Activated CD8-positive, alpha-beta T cell treated with anti-CD3 and anti-CD28 coated beads for 36 hours (primary cell): Measurements from ENCODE around the gene DIAPH2. TPM values are rescaled to one million over a fixed set of nuclear protein-coding genes. Genes with fewer than 3 reads are reported as not detected.

Experiments
- ATAC-seq: fragments of 200-7000 bp; cut with Tn5 transposase; one replicate; pipeline ENCODE4 v1.10.0; 2021; ENCODE audit warnings: mild to moderate bottlenecking, moderate library complexity
- CTCF ChIA-PET: fragments of 350-600 bp; sonication (Branson Sonifier 250); formaldehyde crosslinking; loops from one replicate; lab custom pipeline; 2021; ENCODE audit warnings: antibody characterized with exemption; lab: Charles Lee
- POLR2A ChIA-PET: fragments of 350-600 bp; sonication (Branson Sonifier 250); formaldehyde crosslinking; loops from one replicate; lab custom pipeline; 2021; ENCODE audit warnings: antibody characterized with exemption; lab: Charles Lee
- DNase-seq: peaks from one replicate; pipeline ENCODE4 v3.0.0-alpha.2; 2020
- H3K27ac Mint-ChIP-seq: one replicate; pipeline ENCODE4 v1.8.0; 2021; ENCODE audit warnings: mild to moderate bottlenecking, mixed read lengths
- H3K27me3 Mint-ChIP-seq: one replicate; pipeline ENCODE4 v1.8.0; 2021; ENCODE audit warnings: mixed read lengths
- H3K36me3 Mint-ChIP-seq: one replicate; pipeline ENCODE4 v1.8.0; 2021; ENCODE audit warnings: low read depth, mixed read lengths
- H3K4me1 Mint-ChIP-seq: one replicate; pipeline ENCODE4 v1.8.0; 2021; ENCODE audit warnings: low read depth, mixed read lengths
- H3K4me3 Mint-ChIP-seq: one replicate; pipeline ENCODE4 v1.8.0; 2021; ENCODE audit warnings: mild to moderate bottlenecking, moderate library complexity, mixed read lengths
- H3K9me3 Mint-ChIP-seq: one replicate; pipeline ENCODE4 v1.8.0; 2021; ENCODE audit warnings: mixed read lengths
- intact Hi-C: fragments of 100-400 bp; cut with micrococcal nuclease; formaldehyde crosslinking; loops from one replicate; pipeline ENCODE4 v1.10.0; 2022
- total RNA-seq, 2 experiments: library from RNA; stranded (reverse); gene quantifications; one replicate each; pipeline ENCODE4 v1.2.3, GENCODE V29; 2021
- TF ChIP-seq, protein P1 (sequence below): fragments of 200-600 bp; IDR thresholded peaks from one replicate; pipeline ENCODE4 v1.8.0; 2022; ENCODE audit warnings: antibody characterized with exemption, mild to moderate bottlenecking

DIAPH2 gene
- total RNA-seq, 2 experiments from 2014 or later: 8.1 to 8.5 TPM

DNA sequence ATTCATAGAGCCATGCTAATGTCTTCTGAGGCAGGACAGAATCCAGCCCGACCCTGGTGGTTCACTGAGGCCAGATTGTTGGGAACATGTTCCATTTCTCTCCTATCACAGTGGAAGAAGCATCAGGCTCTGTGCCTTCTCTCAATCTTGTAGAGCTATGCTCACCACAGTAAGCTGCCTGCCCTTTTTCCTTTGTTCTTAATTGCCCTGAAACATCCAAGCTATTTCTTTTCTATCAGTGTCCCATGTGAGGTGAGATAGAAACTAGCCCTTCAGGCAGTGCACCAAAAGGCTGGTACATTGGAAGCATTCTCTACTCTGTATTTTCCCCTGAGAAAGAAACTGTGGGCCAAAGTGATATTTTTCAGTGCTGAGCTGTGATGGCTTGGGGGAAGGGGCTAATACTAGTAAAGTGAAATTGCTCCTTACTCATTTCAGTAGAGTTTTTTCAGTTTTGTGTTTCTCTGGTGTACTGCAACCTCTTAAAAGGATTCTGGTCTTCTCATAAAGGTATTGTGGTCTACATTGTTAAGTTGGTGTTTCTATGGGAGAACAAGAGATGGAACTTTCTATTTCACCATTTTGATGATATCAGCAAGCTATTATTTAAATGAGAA is 810.2 kb downstream of the DIAPH2 start:
- intact Hi-C loops: no loop called here
- Mint-ChIP-seq H3K27ac (no peak overlapping the region), H3K36me3 (no peaks in the 10 kb centered on the region), H3K4me1 (peaks cover 11% of the 10 kb centered on the region), H3K4me3 (no peak overlapping the region), H3K27me3 (no peaks in the 10 kb centered on the region), H3K9me3 (peaks cover 3% of the 10 kb centered on the region)
- POLR2A ChIA-PET: no interaction called here
- CTCF ChIA-PET: no interaction called here
- ATAC-seq (peak; percentile 78), DNase-seq (peak; percentile 10)
- TF ChIP-seq, protein P1, sequence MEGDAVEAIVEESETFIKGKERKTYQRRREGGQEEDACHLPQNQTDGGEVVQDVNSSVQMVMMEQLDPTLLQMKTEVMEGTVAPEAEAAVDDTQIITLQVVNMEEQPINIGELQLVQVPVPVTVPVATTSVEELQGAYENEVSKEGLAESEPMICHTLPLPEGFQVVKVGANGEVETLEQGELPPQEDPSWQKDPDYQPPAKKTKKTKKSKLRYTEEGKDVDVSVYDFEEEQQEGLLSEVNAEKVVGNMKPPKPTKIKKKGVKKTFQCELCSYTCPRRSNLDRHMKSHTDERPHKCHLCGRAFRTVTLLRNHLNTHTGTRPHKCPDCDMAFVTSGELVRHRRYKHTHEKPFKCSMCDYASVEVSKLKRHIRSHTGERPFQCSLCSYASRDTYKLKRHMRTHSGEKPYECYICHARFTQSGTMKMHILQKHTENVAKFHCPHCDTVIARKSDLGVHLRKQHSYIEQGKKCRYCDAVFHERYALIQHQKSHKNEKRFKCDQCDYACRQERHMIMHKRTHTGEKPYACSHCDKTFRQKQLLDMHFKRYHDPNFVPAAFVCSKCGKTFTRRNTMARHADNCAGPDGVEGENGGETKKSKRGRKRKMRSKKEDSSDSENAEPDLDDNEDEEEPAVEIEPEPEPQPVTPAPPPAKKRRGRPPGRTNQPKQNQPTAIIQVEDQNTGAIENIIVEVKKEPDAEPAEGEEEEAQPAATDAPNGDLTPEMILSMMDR: no peak

- no peak overlapping the region for H3K4me3 Mint-ChIP-seq
- ChIA-PET CTCF (no interaction called here), POLR2A (no interaction called here)
- peaks cover 11% of the 10 kb centered on the region for H3K4me1 Mint-ChIP-seq
- H3K9me3 Mint-ChIP-seq: no peaks in the 10 kb centered on the region
- TF ChIP-seq, protein P1: no peak
- H3K27ac Mint-ChIP-seq: no peak overlapping the region
- no peaks in the 10 kb centered on the region for H3K36me3 Mint-ChIP-seq
- ATAC-seq (no peak), DNase-seq (no peak)
- H3K27me3 Mint-ChIP-seq: no peaks in the 10 kb centered on the region
- intact Hi-C loops: no loop called here
These were observed 813.5 kb downstream of the DIAPH2 start for GRCh38 chrX:97498093-97498492.

DNA sequence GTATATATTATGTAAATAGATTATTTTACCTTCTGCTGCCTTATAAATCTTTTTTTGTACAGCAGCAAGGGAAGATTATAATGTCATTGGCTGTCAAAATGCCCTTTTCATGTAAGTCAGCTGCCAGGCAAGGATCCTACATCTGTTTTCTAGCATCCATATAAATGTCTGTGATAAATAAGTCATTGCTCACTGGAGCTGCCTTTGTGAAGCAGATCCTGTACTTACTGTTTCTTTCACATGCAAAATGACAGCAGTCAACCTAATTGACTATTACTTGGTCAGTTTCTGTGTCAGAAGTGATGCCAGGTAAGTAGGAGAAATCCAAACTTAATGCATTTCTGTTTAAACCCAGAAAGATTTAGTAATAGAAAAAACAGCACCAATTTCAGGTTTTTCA is 819.8 kb downstream of the DIAPH2 start:
- ATAC-seq (no peak), DNase-seq (no peak)
- ChIA-PET POLR2A (no interaction called here), CTCF (no interaction called here)
- Mint-ChIP-seq H3K4me3 (no peak overlapping the region), H3K9me3 (no peaks in the 10 kb centered on the region), H3K4me1 (no peaks in the 10 kb centered on the region), H3K27me3 (no peaks in the 10 kb centered on the region), H3K36me3 (no peaks in the 10 kb centered on the region), H3K27ac (no peak overlapping the region)
- intact Hi-C loops: no loop called here
- TF ChIP-seq, protein P1: no peak

DNA sequence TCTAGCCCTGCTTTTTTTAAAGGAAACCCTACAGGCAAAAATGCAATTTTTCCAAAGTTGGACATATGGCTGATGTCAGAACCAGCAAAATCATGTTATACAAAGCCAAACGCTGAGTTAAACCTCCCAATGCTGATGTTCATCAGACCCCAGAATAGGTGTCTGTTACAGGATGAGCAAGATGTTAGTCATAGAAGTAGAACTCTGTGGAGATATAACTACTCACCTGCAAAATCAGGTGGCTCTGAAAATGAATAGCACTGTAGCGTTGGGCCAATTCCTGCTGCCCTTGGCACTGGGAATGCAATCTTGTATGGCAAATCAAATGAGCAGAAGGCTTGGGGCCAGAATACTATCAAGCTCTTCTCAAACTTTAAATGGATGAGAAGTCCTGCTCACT is 833.1 kb downstream of the DIAPH2 start:
- Mint-ChIP-seq H3K4me1 (no peaks in the 10 kb centered on the region), H3K27ac (no peak overlapping the region), H3K9me3 (no peaks in the 10 kb centered on the region), H3K4me3 (no peak overlapping the region), H3K36me3 (no peaks in the 10 kb centered on the region), H3K27me3 (no peaks in the 10 kb centered on the region)
- intact Hi-C loops: no loop called here
- TF ChIP-seq, protein P1: no peak
- ChIA-PET CTCF (no interaction called here), POLR2A (no interaction called here)
- ATAC-seq: no peak
- no peak for DNase-seq

DNA sequence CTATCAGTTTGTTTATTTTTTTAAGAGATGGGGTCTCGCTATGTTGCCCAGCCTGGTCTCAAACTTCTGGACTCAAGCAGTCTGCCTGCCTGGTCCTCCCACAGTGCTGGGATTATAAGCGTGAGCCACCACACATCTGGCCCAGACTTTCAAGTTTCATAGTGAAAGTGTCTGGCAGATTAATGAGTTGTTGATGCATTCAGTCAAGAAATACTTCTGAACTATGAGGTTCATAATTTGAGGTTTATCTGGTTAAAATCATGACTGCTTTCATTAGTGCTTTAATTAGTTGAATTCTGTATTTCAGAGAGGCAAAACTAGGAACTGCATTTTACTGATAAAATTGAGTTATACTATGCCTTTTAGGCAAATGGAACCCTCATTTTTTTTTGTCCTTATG is 837.7 kb downstream of the DIAPH2 start:
- intact Hi-C loops: no loop called here
- H3K27me3 Mint-ChIP-seq: no peaks in the 10 kb centered on the region

More for the DNA sequence above, 837.7 kb downstream of the DIAPH2 start:
- no peak overlapping the region for H3K4me3 Mint-ChIP-seq
- H3K4me1 Mint-ChIP-seq: no peaks in the 10 kb centered on the region
- peaks cover 1% of the 10 kb centered on the region for H3K36me3 Mint-ChIP-seq
- DNase-seq (no peak), ATAC-seq (no peak)
- ChIA-PET CTCF (no interaction called here), POLR2A (no interaction called here)
- TF ChIP-seq, protein P1: no peak
- H3K9me3 Mint-ChIP-seq: no peaks in the 10 kb centered on the region
- H3K27ac Mint-ChIP-seq: no peak overlapping the region
